PC-3 (cell line): ENCODE results near the gene OBSL1.

Experiments used
- CTCF ChIP-seq: fragments of 300-600 bp; sonication (generic); conservative IDR thresholded peaks from 2 replicates; pipeline ENCODE4 v1.5.1; 2017; ENCODE audit warnings: antibody characterized with exemption, low read depth, mild to moderate bottlenecking, low read length
- EZH2 ChIP-seq: fragments of 300-600 bp; sonication (generic); IDR thresholded peaks from one replicate; pipeline ENCODE4 v1.6.1; 2017; ENCODE audit warnings: antibody characterized with exemption, mild to moderate bottlenecking, low read length; ENCODE audit not compliant: unreplicated experiment
- EZH2phosphoT487 ChIP-seq: fragments of 300-600 bp; sonication (generic); IDR thresholded peaks from 2 replicates; pipeline ENCODE4 v1.6.1; 2018; ENCODE audit warnings: mild to moderate bottlenecking, antibody characterized with exemption, low read length, borderline replicate concordance

GRCh38 chr2:219573166-219573565, 1.8 kb upstream of the OBSL1 start:
- TF ChIP-seq EZH2 (no peak), CTCF (no peak), EZH2phosphoT487 (no peak)
